ENCODE measurements around the gene FLNB.

The FLNB gene

DNA sequence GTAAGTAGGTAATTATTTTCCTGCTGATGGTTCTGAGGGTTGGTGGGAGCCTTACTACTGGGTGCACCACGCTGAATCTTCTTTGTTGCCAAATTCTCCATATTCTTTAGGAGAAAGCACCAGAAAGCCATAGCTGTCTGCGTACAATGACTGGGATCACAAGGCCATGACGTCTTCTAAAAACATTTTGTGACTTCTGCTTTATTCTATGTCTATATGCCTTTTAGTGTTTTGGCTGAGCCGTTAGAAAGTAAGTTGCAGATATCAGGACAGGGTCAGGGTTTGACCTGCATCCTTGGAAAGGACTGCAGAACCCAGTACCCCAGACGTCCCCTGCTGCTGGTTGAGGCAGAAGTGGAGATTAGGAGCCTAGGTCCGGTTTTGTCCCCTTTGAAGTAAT is 107.0 kb downstream of the FLNB start:
- no peak for DNase-seq

DNA sequence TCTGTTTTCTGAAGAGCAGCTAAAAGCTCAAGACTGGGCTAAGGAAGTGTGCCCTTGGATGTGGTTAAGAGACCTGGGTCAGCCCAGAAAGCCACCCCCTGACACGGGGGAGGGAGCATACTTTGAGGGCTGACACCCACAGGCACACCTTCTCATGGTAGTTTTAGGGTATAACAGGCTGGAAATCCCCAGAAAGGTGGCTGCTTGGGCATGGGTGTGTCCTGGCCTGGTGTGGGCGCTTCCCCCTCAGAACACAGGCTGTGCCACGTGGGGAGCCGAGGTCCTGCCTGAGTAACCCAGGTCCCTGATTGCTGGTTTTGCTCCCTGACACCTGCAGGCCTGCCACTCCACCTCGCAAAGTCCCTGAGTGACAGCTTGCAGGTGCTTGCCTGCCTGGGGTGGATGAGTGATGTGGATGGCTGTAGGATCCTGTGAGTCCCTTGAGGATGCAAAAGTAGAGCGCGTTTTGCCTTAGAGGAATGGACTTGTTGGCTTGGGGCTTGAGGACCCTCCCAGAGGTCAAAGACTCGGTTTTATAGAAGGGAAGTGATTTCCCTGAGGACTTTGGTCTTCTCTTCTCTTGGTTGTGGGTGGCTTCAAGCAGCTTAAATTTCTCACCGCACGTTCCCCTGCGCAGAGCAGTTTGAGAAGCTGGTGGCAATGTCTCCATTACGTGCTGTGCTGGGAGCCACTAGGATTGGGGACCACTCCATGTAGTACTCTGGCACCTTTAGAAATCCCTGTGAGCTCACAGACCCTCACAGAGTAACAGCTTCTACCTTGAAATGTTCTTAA is 108.1 kb downstream of the FLNB start:
- no peak for DNase-seq

DNA sequence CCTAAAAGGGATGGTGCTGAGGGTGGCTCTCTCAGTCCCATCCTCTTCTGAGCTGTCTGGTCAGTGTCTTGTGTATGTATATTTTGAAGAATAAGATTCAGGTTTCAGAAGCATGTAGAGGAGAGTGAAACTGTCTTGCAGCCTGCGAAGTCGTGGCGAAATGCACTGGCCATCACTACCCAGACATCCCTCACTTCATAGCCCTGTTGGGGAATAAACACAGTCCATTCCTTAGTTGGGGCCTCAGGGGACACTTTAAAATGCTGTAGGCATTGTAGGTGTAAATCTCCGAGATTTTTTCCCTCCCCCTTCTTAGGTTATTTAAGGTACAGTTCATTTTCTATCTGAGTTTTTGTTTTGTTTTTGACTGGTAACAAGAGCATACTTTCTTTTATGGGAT is 108.8 kb downstream of the FLNB start:
- DNase-seq = no peak

DNA sequence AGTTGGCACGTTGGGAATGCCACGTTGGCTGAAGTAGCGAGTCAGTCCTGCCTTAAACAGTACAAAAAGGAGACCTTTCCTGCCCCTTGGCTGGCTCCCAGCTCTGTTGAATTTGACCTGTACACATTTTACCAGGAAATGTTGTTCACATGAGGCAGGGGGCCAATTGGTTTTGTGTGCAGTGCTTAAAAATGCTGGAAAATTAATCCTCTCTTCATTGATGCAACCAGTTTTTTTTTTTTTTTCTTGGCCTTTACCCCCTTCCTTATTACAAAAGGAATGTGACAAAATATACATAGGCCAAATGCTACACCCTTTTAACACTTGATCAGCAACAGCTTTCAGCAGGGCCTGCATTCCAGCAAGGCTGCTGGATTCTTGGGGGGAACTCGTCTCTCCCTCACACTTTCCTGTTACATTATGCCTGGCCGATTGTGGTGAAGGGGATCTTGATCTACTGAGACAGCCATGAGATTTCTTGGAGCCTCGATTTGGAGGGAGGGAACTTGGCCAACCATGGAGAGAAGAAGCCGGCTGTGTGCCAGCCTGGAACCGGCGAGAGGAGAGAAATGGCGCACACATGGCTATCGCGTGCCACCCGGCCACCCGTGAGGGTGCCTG is 109.4 kb downstream of the FLNB start:
- no peak for DNase-seq

DNA sequence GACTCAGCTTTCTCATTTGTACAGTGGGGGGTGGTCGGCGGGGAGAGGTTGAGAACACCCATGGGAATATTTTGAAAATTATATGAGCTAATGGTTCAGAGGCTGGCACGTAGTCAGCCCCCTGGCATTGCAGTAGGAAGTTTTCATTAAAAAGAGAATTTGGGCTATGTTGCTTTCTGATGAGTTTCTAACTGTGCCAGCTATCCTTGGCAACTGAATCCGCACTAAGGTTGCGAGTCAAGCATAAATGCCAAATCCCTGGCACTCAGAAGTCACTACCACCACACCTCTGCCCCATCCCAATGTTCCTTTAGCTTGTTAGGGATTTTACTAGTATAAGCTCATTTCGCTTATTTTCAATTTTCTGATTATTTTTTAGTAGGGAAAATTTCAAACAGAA is 111.0 kb downstream of the FLNB start:
- DNase-seq = no peak

DNA sequence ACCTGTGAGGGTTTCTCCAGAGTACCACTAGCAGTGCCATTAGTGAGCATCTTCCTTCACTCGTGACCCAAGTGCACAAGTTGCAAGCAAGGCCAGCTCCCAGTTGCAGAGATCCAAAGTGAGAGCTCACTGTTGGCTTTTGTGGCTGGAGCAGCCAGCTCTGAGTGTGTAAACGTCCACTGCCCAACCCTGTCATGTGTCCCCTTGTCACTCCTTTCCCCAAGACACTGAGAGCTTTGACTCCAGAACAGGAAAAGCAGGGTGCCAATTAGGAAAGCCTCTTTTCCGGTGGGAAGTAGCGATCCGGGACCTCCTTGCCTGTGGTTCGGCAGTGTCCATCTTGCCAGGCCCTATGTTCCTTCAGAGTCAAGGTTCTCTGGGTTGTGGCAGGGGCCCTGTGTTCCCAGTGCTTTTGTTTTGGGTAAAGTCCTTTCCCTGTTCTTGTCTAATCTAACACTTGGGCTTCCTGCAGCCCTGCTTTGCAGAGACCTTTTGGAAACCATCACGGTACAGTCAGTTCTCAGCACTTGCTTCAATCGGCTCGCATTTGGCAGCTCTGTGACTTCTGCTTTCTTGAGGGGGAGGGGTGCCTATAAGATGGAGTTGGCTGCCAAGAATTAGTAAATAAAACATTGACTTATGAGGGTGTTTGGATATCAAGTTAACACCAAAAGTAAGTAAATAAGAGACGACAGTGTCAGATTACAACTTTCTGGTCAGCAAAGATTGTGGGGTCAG is 112.0 kb downstream of the FLNB start:
- DNase-seq = no peak

DNA sequence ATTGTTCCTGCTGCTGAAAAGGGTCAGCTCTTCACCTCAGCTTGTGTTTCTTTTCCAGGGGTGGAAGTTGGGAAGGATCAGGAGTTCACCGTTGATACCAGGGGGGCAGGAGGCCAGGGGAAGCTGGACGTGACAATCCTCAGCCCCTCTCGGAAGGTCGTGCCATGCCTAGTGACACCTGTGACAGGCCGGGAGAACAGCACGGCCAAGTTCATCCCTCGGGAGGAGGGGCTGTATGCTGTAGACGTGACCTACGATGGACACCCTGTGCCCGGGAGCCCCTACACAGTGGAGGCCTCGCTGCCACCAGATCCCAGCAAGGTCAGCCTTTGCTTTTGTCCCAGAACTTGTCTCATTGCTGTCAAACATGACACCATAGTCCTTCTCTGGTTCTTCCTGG is 113.0 kb downstream of the FLNB start:
- DNase-seq = no peak

DNA sequence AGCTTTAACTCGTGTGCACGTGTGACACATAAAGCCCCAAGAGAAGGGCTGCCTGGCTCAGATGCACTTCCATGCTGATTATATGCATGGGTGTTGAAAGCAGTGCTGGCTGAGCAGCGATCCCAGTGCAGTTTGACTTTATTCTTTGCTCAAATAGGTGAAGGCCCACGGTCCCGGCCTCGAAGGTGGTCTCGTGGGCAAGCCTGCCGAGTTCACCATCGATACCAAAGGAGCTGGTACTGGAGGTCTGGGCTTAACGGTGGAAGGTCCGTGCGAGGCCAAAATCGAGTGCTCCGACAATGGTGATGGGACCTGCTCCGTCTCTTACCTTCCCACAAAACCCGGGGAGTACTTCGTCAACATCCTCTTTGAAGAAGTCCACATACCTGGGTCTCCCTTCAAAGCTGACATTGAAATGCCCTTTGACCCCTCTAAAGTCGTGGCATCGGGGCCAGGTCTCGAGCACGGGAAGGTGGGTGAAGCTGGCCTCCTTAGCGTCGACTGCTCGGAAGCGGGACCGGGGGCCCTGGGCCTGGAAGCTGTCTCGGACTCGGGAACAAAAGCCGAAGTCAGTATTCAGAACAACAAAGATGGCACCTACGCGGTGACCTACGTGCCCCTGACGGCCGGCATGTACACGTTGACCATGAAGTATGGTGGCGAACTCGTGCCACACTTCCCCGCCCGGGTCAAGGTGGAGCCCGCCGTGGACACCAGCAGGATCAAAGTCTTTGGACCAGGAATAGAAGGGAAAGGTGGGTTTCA is 114.9 kb downstream of the FLNB start:
- no peak for DNase-seq

DNA sequence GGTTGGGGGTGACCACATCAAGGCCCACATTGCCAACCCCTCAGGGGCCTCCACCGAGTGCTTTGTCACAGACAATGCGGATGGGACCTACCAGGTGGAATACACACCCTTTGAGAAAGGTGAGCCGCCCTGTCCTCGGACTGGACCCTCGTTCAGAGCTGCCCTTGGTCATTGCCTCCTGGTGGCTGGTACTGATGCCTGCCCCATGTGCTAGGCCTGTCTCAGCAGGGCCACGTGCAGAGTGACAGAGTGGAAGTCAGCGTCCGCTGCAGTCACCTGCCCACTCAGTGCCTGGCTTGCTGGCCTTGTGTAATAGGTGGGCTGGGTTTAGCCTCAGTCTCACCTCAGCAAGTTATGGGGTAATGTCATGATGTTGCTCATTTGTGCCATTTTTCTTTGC is 116.2 kb downstream of the FLNB start:
- DNase-seq = no peak

DNA sequence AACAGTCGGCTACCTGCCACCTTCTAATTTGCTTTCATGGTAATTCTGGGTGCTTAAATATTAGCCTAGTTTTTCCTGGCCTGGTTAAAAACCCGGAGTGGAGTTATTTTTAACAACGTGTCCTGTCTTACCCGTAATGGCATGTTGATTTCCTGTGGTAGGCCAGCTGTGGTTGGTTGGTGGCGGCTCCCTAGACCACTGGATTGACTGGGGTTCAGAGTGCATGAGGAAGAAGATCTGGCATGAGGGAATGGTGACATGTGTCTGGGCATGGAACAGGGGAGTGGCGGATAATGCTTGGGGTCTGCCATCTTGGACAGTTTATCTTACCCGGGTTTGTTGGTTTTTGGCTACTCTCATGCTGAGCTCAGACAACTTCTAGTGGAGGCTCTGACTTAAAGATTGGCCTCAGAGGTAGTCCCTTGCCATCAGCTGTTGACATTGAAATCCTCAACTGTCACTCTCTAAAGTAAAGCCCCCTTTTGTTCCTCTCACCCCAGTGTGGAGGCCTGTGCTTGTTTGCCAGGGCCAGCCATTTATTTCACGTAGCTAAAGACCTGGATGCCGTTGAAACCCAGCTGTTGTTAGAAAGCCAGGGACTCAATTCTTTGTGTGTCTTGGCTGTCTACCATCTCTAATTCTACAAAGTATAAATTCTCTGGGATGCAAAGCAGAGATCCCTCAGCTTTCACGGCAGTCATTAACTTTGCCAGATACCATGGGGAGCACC is 121.0 kb downstream of the FLNB start:
- no peak for DNase-seq

DNA sequence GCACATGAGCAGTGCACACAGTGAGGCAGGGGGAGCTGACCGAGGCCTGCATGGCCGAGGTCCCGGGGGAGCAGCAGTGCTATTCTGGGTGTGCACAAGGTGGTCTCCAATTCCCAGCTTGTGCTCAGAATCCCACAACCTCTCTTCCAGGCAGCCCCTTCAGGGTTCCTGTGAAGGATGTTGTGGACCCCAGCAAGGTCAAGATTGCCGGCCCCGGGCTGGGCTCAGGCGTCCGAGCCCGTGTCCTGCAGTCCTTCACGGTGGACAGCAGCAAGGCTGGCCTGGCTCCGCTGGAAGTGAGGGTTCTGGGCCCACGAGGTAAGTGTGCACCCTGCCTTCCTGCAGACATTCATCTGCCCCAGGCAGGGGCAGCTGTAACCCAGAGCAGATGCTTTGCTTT is 122.4 kb downstream of the FLNB start:
- no peak for DNase-seq

DNA sequence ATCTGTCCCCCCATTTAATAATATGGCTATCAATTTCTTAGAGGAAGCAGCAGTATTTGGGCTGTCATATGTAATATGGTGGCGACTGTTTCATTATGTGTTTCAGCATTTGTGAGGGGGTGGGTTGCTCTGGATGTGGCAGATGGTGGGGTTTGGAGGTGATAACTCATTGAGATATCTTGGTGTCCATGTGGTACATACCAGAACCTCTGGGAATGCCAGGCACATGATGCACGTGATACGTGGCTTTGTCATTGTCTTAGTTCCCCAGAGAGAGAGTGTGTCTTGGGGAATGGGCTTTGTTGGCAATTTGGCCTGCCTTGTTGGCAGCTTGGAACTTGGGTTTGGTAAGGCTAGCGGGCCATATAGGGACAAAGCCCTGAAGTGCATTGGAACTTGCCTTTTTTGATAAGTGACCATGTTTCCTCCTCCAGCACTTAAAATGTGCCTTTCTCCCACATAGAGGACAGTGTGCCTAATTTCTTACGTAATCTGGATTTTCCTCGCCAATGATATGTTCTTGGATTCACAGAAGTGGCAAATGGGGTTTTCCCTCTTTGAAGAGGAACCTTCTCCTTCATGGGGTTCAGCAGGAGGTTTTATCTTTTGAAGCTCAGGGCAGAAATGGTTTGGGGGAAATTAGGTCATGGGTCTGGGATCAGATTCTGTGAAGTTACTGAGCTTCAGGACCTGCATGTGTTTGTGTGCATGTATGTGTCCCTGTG is 123.0 kb downstream of the FLNB start:
- no peak for DNase-seq

DNA sequence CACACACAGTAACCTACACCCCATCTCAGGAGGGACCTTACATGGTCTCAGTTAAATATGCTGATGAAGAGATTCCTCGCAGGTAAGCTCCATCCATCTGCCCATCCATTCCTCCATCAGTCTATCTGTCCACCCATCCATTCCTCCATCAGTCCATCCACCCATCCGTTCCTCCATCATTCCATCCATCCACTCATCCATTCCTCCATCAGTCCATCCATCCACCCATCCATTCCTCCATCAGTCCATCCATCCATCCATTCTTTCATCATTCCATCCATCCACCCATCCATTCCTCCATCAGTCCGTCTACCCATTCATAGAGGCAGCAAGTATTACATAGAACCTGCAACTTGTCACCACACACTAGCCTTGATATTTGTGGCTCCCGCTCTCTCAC is 124.6 kb downstream of the FLNB start:
- DNase-seq = no peak

DNA sequence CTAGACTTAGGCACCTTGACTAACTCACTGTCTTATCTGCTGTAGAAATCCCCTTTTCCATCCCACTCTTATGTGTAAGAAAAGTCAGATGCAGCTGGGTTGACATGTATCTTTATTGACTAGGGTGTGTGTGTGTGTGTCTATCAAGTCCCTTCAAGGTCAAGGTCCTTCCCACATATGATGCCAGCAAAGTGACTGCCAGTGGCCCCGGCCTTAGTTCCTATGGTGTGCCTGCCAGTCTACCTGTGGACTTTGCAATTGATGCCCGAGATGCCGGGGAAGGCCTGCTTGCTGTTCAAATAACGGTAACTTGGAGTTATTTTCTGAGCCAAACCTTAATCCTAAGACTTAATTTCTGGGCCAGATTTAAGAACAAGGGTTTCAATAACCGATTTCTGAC is 126.2 kb downstream of the FLNB start:
- no peak for DNase-seq

DNA sequence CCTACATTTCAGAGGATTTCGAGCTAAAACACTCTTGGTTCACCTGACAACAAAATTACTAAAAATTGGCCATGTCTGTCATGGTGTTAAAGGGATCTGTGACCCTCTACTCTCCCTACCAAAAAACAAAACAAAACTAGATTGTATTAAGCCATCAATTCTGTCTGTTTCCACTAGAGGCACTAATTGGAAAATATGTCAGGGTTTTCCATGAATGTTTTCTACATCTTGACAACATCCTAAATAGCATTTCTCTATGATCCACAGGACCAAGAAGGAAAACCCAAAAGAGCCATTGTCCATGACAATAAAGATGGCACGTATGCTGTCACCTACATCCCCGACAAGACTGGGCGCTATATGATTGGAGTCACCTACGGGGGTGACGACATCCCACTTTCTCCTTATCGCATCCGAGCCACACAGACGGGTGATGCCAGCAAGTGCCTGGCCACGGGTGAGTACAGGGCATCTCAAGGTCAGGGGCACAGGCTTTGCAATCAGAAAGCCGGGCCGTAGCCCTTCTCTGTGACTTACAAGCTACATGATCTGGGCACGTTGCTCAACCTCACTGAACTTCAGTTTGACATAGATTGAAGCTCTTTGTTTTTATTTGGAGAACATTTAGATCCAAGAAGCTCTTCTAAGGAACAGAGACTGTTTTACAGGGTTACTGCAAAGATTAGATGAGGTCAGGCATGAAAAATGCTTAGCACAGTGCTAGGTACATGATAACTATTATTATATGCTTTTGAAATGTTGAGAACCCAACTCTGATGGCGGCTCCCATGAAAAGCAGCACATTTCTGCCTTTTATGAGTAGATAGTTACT is 127.7 kb downstream of the FLNB start:
- DNase-seq = peak in 1 of 2 experiments; percentile 9

DNA sequence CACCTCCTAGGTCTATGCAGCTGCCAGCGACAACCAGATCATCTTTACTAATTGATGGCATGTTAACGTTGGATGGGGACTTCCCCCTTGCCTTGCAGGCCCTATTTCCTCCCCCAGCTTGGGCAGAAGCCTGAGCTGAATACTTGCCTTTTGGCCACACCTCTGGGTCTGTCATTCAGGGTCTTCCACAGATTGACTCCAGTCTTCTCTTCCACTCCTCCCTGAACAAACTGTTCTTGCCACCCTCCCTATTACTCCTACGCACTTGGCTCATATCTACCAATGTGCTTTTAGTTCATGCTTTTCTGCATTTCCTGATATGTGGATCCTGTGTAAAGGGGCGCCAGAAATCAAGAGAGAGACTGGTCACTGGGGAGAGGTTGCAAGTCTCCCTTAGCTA is 129.1 kb downstream of the FLNB start:
- DNase-seq = no peak

DNA sequence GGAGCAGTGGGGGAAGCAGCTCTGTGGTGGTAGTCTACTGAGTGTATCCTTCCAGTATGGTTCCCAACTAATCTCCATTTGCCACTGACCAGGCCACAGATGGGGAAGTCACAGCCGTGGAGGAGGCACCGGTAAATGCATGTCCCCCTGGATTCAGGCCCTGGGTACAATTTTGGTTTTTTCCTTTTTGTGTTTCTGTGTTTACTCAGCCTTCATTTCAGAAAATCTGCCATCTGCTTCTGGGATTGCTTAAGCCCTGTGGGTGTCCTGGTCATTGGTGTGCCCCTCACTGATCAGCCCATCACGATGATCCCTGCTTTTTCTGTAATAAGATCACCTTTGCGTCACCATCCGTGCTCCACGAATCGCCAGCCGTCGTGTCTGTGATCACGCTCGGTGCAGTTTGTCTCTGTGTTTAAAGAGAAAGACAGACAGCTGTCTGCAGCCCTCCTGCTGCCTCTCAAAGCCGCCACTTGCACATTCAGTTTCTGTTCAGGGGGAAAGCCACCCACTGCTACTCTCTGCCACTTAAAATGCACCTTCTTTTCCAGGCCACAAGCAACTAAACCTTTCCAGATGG is 133.6 kb downstream of the FLNB start:
- no peak for DNase-seq

DNA sequence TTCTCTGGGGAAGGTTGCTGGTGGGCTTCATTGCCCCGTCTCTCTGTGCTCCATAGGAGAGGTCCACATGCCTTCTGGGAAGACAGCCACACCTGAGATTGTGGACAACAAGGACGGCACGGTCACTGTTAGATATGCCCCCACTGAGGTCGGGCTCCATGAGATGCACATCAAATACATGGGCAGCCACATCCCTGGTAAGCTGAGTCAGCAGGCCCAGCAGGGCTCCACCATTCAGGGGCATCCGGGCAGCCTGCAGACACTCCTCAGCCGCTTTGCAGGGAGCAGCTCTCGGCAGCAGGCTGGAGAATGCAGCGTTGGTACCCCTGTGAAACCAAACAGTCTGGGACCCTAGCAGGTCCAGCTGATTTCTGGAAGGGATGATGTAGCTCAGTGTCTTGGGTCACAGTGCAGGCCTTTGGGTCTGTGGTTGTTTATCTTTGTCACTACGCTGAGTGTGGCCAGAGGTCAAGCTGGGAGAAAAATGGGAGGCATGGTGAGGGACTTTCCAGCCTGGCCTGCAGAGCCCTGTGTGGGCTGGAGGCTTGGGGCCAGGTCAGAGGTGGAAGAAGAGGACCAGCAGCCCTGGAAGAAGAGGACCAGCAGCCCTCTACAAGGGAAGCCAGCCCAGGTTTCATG is 135.3 kb downstream of the FLNB start:
- DNase-seq = no peak

DNA sequence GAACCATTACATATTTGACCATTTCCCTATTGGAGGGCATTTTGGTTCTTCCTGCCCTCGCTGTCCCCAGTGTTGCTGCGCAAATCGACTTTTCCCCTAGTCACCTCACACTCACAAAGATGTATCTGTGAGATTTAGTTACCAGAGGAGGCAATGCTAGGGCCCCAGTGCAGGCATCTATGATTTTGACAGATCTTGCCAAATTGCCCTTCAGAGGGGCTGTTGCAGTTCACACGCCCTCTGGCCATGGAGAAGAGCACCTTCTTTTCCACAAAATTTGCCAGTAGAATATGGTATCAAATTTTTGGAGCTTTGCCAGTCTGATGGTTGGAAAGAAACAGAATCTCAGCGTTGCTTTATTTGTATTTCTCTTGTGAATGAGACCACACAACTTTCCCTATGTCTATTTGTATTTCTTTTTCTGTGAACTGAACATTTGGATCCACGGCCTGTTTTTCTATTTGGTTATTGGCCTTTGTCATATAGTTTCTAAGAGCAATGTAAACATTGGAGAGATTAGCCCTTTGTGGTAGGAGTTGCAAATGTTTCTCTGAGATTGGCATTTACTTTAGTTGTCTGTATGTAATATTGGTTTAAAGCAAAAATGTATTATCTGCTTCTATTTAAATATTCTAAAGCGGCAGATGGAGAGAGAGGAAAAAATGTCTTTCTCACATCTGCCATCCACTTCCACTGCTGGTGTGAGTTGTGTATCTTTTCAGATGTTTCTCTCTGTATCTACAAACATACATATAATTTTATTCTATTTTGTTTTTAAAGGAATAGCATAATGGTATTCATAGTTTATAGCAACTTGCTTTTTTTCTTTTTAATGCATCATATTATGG is 136.5 kb downstream of the FLNB start:
- DNase-seq = no peak
